ENCODE data around the gene SAMD14. TPM values are rescaled to one million over a fixed set of nuclear protein-coding genes. Genes with fewer than 3 reads are reported as not detected.

SAMD14 gene
- total RNA-seq, 3 donors from 2014 or later: 0.52 to 2.6 (median 1.2) TPM

GRCh38 chr17:50087246-50087911 is 42.6 kb downstream of the SAMD14 start:
- peak; percentile 96 for TF ChIP-seq CTCF (IDR thresholded peaks at IDR 0.05)
- H3K36me3 ChIP-seq (ENCODE audit: low read depth): no peaks in the 10 kb centered on the region

GRCh38 chr17:50081757-50082156 is 48.2 kb downstream of the SAMD14 start:
- no peak for TF ChIP-seq CTCF (IDR thresholded peaks at IDR 0.05)
- Histone ChIP-seq H3K4me3 (no peak overlapping the region), H3K36me3 (ENCODE audit: low read depth) (no peaks in the 10 kb centered on the region), H3K9me3 (no peaks in the 10 kb centered on the region), H3K4me1 (ENCODE audit: low read depth) (peaks cover 4% of the 10 kb centered on the region)
- ATAC-seq (no peak), DNase-seq (no peak)
- intact Hi-C loops (cut with DNase I, micrococcal nuclease): no loop called here

More at GRCh38 chr17:50087246-50087911, 42.6 kb downstream of the SAMD14 start:
- intact Hi-C loops (cut with DNase I, micrococcal nuclease): loop anchor here in 1 of 2 donors (2.0 kb wide), 1 partner anchor 61 kb away; no protein-coding TSS in a partner anchor
- Histone ChIP-seq H3K4me1 (ENCODE audit: low read depth) (no peaks in the 10 kb centered on the region), H3K9me3 (no peaks in the 10 kb centered on the region), H3K4me3 (no peak overlapping the region)
- ATAC-seq (peak; percentile 92), DNase-seq (peak; percentile 74 to 86 (median 76))

GRCh38 chr17:50080827-50081226 is 49.1 kb downstream of the SAMD14 start:
- no peak for TF ChIP-seq CTCF (IDR thresholded peaks at IDR 0.05)
- ATAC-seq: peak; percentile 5
- intact Hi-C loops (cut with DNase I, micrococcal nuclease): no loop called here
- no peaks in the 10 kb centered on the region for H3K9me3 ChIP-seq
- no peak overlapping the region for H3K4me3 ChIP-seq
- peaks cover 4% of the 10 kb centered on the region for H3K4me1 ChIP-seq (ENCODE audit: low read depth)
- no peaks in the 10 kb centered on the region for H3K36me3 ChIP-seq (ENCODE audit: low read depth)
- peak in 1 of 3 donors; percentile 61 for DNase-seq

- intact Hi-C loops (cut with DNase I, micrococcal nuclease): no loop called here
Observed at GRCh38 chr17:50080096-50080480, 49.9 kb downstream of the SAMD14 start.

GRCh38 chr17:50079334-50080095 is 50.4 kb downstream of the SAMD14 start:
- intact Hi-C loops (cut with DNase I, micrococcal nuclease): no loop called here

More at GRCh38 chr17:50080096-50080480, 49.9 kb downstream of the SAMD14 start:
- ATAC-seq: peak; percentile 16
- H3K4me3 ChIP-seq: no peak overlapping the region
- DNase-seq: no peak
- H3K36me3 ChIP-seq (ENCODE audit: low read depth): no peaks in the 10 kb centered on the region
- TF ChIP-seq CTCF (IDR thresholded peaks at IDR 0.05): no peak
- H3K4me1 ChIP-seq (ENCODE audit: low read depth): peaks cover 4% of the 10 kb centered on the region
- no peaks in the 10 kb centered on the region for H3K9me3 ChIP-seq

More at GRCh38 chr17:50079334-50080095, 50.4 kb downstream of the SAMD14 start:
- Histone ChIP-seq H3K4me3 (no peak overlapping the region), H3K9me3 (no peaks in the 10 kb centered on the region), H3K36me3 (ENCODE audit: low read depth) (no peaks in the 10 kb centered on the region), H3K4me1 (ENCODE audit: low read depth) (peaks cover 4% of the 10 kb centered on the region)
- peak; percentile 67 for TF ChIP-seq CTCF (IDR thresholded peaks at IDR 0.05)
- peak; percentile 86 to 89 (median 88) for DNase-seq
- ATAC-seq: peak; percentile 96
